ENCODE results near the gene BAZ2B. TPM values are rescaled to one million over a fixed set of nuclear protein-coding genes. Genes with fewer than 3 reads are reported as not detected.

Gene BAZ2B
- total and polyA plus RNA-seq, 3 donors from 2014 or later, result 23.5 to 132 (median 119) TPM

- Histone ChIP-seq H3K4me1 (no peaks in the 10 kb centered on the region), H3K36me3 (ENCODE audit: low read depth, missing control alignments) (no peaks in the 10 kb centered on the region), H3K4me3 (no peak overlapping the region), H3K27ac (no peak overlapping the region), H3K9me3 (no peaks in the 10 kb centered on the region), H3K27me3 (no peaks in the 10 kb centered on the region)
- intact Hi-C loops (cut with DNase I; ENCODE audit: low total_unique reads), result no loop called here
- 95 to 100% methylated on average over 1 to 8 of the region's 8 CpGs for WGBS, 2 donors
- no peak for TF ChIP-seq POLR2A (IDR thresholded peaks at IDR 0.05)
- TF ChIP-seq, protein P1, sequence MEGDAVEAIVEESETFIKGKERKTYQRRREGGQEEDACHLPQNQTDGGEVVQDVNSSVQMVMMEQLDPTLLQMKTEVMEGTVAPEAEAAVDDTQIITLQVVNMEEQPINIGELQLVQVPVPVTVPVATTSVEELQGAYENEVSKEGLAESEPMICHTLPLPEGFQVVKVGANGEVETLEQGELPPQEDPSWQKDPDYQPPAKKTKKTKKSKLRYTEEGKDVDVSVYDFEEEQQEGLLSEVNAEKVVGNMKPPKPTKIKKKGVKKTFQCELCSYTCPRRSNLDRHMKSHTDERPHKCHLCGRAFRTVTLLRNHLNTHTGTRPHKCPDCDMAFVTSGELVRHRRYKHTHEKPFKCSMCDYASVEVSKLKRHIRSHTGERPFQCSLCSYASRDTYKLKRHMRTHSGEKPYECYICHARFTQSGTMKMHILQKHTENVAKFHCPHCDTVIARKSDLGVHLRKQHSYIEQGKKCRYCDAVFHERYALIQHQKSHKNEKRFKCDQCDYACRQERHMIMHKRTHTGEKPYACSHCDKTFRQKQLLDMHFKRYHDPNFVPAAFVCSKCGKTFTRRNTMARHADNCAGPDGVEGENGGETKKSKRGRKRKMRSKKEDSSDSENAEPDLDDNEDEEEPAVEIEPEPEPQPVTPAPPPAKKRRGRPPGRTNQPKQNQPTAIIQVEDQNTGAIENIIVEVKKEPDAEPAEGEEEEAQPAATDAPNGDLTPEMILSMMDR (IDR thresholded peaks at IDR 0.05), result no peak
- no peak for DNase-seq
Observed at GRCh38 chr2:159356053-159356554, 260.2 kb downstream of the BAZ2B start.

DNA sequence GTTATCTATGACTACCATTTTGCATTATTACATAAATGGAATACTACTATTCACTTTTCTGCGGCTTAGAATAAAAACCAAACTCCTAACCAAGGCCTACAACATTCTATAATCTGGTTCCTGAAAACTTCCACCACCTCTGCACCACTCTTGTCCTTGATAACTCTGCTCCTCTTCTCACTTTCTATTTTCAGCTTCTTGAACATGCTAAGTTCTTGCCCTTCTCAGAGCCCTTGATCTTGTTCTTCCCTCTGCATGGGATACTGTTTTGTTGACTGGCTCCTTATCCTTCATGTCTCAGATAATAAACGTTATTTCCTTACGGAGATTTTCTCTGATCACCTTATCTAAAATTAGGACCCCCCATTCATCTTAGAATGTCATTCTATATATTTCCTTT is 264.4 kb downstream of the BAZ2B start:
- 84 to 89% methylated on average over 3 of the region's 3 CpGs for WGBS, 2 donors
- Histone ChIP-seq H3K9me3 (no peaks in the 10 kb centered on the region), H3K4me3 (no peak overlapping the region), H3K27me3 (no peaks in the 10 kb centered on the region), H3K4me1 (no peaks in the 10 kb centered on the region), H3K27ac (no peak overlapping the region), H3K36me3 (ENCODE audit: low read depth, missing control alignments) (no peaks in the 10 kb centered on the region)
- TF ChIP-seq, protein P1 (IDR thresholded peaks at IDR 0.05), result no peak
- no peak for TF ChIP-seq POLR2A (IDR thresholded peaks at IDR 0.05)
- DNase-seq, result no peak
- intact Hi-C loops (cut with DNase I; ENCODE audit: low total_unique reads), result no loop called here

- no peaks in the 10 kb centered on the region for H3K36me3 ChIP-seq (ENCODE audit: low read depth, missing control alignments)
- H3K27ac ChIP-seq, result no peak overlapping the region
- no peaks in the 10 kb centered on the region for H3K9me3 ChIP-seq
- no peaks in the 10 kb centered on the region for H3K27me3 ChIP-seq
- no peak overlapping the region for H3K4me3 ChIP-seq
- intact Hi-C loops (cut with DNase I; ENCODE audit: low total_unique reads), result no loop called here
- H3K4me1 ChIP-seq, result no peaks in the 10 kb centered on the region
- 82 to 89% methylated on average over 6 of the region's 6 CpGs for WGBS, 2 donors
- no peak for DNase-seq
- no peak for TF ChIP-seq POLR2A (IDR thresholded peaks at IDR 0.05)
- TF ChIP-seq, protein P1 (IDR thresholded peaks at IDR 0.05), result no peak
Observed at GRCh38 chr2:159349674-159350299, 266.6 kb downstream of the BAZ2B start.

DNA sequence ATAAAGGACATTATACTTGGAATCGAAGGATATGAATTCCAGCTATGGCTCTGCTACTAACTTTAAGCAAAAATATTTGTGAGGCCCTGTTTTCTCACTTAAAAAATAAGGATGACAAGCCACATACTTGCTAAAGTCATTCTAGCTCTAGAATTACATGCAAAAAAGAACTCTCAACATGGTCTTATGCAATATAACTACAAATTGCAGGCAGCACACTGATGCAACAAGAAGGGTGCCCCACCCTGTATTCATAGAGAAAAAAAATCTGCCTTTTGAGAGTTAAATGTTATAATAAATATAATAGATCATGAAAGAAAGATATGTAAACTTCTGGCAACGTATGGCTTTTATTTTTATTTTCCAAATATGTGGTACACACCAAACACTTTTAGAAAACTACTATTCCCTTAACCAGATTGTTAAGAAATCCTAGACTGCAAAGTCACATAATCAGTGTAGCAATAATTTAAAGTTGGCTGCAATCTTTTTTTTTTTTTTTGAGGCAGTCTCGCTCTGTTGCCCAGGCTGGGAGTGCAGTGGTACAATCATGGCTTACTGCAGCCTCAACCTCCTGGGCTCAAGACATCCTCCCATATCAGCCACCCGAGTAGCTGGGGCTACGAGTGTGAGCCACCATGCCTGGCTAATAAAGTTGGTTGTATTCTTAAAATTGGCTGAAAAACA is 289.6 kb downstream of the BAZ2B start:
- DNase-seq, result no peak
- no peak overlapping the region for H3K27ac ChIP-seq
- H3K36me3 ChIP-seq (ENCODE audit: low read depth, missing control alignments), result no peaks in the 10 kb centered on the region
- no peaks in the 10 kb centered on the region for H3K9me3 ChIP-seq
- H3K4me1 ChIP-seq, result no peaks in the 10 kb centered on the region
- 93 to 97% methylated on average over 5 of the region's 5 CpGs for WGBS, 2 donors
- H3K4me3 ChIP-seq, result no peak overlapping the region
- intact Hi-C loops (cut with DNase I; ENCODE audit: low total_unique reads), result no loop called here
- H3K27me3 ChIP-seq, result no peaks in the 10 kb centered on the region
- TF ChIP-seq POLR2A (IDR thresholded peaks at IDR 0.05), result no peak
- TF ChIP-seq, protein P1 (IDR thresholded peaks at IDR 0.05), result no peak

Measured in testis (tissue), 3 donors.